Gastroesophageal sphincter (tissue), 3 donors: ENCODE results near the gene REEP1.

Source experiments
- CTCF ChIP-seq, 4 experiments: fragments of 200-600 bp in 2 of 4; fragments of 450-650 bp in 2 of 4; sonication (generic) in 1 of 4; IDR thresholded peaks; one replicate each; pipeline ENCODE4 v1.5.1; 2017 to 2019; ENCODE audit warnings: antibody characterized with exemption in 4 of 4, mild to moderate bottlenecking in 2 of 4, moderate library complexity in 2 of 4
- EP300 ChIP-seq: sonication (generic); formaldehyde crosslinking; IDR thresholded peaks from one replicate; pipeline ENCODE4 v1.6.1; 2017; ENCODE audit warnings: antibody characterized with exemption, mild to moderate bottlenecking
- POLR2A ChIP-seq, 2 donors: fragments of 450-650 bp; IDR thresholded peaks; one replicate each; pipeline ENCODE4 v1.6.1; 2017; ENCODE audit warnings: antibody characterized with exemption in 2 of 2, mild to moderate bottlenecking in 2 of 2, moderate library complexity in 1 of 2
- POLR2AphosphoS5 ChIP-seq: sonication (generic); formaldehyde crosslinking; IDR thresholded peaks from one replicate; pipeline ENCODE4 v1.6.1; 2017; ENCODE audit warnings: antibody characterized with exemption

GRCh38 chr2:86243272-86243671 is 94.2 kb downstream of the REEP1 start:
- TF ChIP-seq CTCF (IDR thresholded peaks at IDR 0.05) (no peak), POLR2A (IDR thresholded peaks at IDR 0.05) (no peak), POLR2AphosphoS5 (no peak), EP300 (no peak)
